GM18873 (cell line): ENCODE data around the gene CHMP4B.

Experiments used
- ATAC-seq: cut with Tn5 transposase; IDR thresholded peaks from one replicate; pipeline ENCODE4 v1.9.1; 2021; ENCODE audit warnings: mild to moderate bottlenecking, moderate library complexity, moderate number of reproducible peaks; ENCODE audit not compliant: unreplicated experiment, low FRiP score

CHMP4B gene

DNA sequence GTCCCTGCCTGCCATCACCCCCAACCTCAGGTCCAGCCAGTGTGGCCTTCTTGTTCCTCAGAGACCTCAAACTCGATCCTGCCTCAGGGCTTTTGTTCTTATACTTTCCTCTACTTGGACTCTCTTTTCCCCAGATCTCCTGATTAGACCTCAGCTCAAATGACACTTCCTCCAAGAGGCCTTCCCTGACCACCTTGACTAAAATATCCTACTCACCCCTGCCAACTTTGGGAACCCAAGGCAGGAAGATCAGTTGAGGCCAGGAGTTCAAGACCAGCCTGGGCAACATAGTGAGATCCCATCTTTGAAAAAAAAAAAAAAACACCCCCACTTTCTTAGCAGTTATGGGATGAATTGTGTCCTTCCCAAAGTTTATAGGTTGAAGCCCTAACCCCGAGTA, 73.5 kb downstream of the CHMP4B start:
- no peak for ATAC-seq

- ATAC-seq: no peak
Measured at GRCh38 chr20:33889312-33889711, 78.2 kb downstream of the CHMP4B start.

DNA sequence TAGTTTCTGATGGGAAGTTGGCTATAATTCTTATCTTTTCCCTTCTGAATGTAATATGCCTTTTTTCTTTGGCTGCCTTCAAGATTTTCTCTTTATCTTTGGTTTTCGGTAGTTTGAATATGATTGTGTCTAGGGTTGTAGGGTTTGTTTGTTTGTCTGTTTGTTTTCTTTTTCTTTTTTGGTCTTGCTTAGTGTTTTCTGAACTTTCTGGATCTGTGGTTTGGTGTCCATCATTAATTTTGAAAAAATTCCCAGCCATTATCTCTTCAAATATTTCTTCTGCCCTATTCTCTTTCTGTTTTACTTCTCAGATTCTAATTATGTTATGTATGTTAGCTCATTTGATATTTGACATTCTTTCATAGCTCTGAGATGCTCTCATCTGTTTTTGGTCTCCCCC, 79.4 kb downstream of the CHMP4B start:
- ATAC-seq: no peak

- no peak for ATAC-seq
Measured at GRCh38 chr20:33893314-33893713, 82.2 kb downstream of the CHMP4B start.

GRCh38 chr20:33894798-33895197, 83.7 kb downstream of the CHMP4B start:
- no peak for ATAC-seq

GRCh38 chr20:33896509-33896908, 85.4 kb downstream of the CHMP4B start:
- ATAC-seq: no peak

GRCh38 chr20:33897313-33897912, 86.3 kb downstream of the CHMP4B start:
- no peak for ATAC-seq

- ATAC-seq: no peak
Measured at GRCh38 chr20:33899106-33899505, 88.0 kb downstream of the CHMP4B start.

DNA sequence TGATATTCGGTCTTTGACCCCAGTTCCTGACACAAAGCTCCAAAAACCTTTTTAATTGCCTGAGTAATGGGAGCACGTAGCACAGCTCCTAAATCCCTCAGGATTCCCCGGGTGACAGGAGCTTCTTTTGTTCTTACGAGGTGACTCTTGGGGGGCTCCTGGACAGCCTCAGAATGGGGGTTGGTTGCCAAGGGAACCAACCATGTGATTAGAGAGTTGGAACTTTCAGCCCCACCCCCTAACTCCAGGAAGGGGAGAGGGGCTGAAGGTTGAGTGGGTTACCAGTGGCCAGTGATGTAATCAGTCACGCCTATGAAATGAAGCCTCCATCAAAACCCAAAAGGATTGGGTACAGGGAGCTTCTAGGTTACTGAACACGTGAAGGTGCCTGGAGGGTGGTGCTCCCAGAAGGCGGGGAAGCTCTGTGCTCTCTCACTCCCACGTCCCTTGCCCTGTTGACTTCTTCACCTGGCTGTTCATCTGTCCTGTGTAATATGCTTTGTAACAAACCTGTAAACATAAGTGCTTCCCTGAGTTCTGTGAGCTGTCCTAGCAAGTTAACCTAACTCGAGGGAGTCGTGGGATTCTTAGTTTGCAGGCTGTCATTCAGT, 89.5 kb downstream of the CHMP4B start:
- no peak for ATAC-seq

DNA sequence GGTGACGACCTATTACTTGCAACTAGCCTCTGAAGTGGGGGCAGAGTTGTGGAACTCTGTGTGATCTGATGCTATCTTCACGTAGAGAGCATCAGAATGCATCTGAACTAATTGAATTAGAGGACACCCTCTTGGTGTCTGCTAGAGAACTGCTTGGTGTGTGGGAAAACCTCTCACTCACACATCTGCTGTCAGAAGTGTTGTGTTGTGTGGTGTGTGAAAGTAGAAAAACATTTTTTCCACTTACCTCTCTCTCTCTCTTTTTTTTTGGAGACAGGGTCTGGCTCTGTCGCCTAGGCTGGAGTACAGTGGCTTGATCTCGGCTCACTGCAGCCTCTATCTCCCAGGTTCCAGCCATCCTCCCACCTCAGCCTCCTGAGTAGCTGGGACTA, 90.0 kb downstream of the CHMP4B start:
- ATAC-seq: no peak

- ATAC-seq: no peak
Measured at GRCh38 chr20:33902011-33902410, 90.9 kb downstream of the CHMP4B start.
